AG04449 (cell line): ENCODE measurements around the gene KHDC4.
A peak's percentile ranks its signal among the peaks of the same experiment; 100 is the strongest.

Source experiments
- CTCF ChIA-PET: fragments of 350-600 bp; formaldehyde crosslinking; extraction: SDS; loops from one replicate; lab custom pipeline; 2021; ENCODE audit warnings: antibody characterized with exemption; lab: Yijun Ruan, JAX
- POLR2A ChIA-PET: fragments of 400-600, 350-600 bp; formaldehyde crosslinking; extraction: SDS; loops from one replicate; lab custom pipeline; 2020; ENCODE audit warnings: antibody characterized with exemption, inconsistent platforms; lab: Yijun Ruan, JAX
- DNase-seq: peaks from one replicate; pipeline ENCODE4 v3.0.0-alpha.2; 2010; ENCODE audit warnings: low read depth, low spot score
- H3K4me3 ChIP-seq: 2 replicates; pipeline ENCODE4 v1.5.1; 2011; ENCODE audit warnings: low read depth, mild to moderate bottlenecking, control low read depth, low read length
- CTCF ChIP-seq: IDR thresholded peaks from one replicate; pipeline ENCODE4 v1.5.1; 2011; ENCODE audit warnings: mild to moderate bottlenecking, moderate library complexity, low read length, control low read depth, inconsistent platforms; ENCODE audit not compliant: insufficient read depth; ENCODE audit errors: missing control alignments

Gene KHDC4

GRCh38 chr1:155966135-155966534 is 31.9 kb upstream of the KHDC4 start:
- TF ChIP-seq CTCF = no peak
- ChIA-PET CTCF (interaction anchor here (1.1 to 2.9 kb wide), 3 partner anchors 9 to 23 kb away, joined by 4 to 10 read pairs (median 5); no protein-coding TSS in a partner anchor), POLR2A (interaction anchor here (4.6 kb wide), 1 partner anchor 11 kb away, joined by 29 read pairs; the partner anchor contains the start of gene ARHGEF2)
- no peak for DNase-seq
- no peak overlapping the region for H3K4me3 ChIP-seq

GRCh38 chr1:155964193-155964592 is 30.0 kb upstream of the KHDC4 start:
- H3K4me3 ChIP-seq = no peak overlapping the region
- ChIA-PET POLR2A (interaction anchor here (1.6 to 4.9 kb wide), 3 partner anchors 12 to 22 kb away, joined by 3 to 58 read pairs (median 19); partner anchors contain the start of gene ARHGEF2), CTCF (interaction anchor here (1.2 to 3.7 kb wide), 2 partner anchors 9 to 13 kb away, joined by 3 to 22 read pairs; partner anchors contain the start of gene ARHGEF2)
- no peak for TF ChIP-seq CTCF
- no peak for DNase-seq

- DNase-seq = no peak
- CTCF ChIA-PET = interaction anchor here (0.7 to 3.7 kb wide), 5 partner anchors 14 to 167 kb away, joined by 3 to 33 read pairs (median 5); partner anchors contain the start of gene ARHGEF2
- H3K4me3 ChIP-seq = no peak overlapping the region
- TF ChIP-seq CTCF = no peak
- POLR2A ChIA-PET = interaction anchor here (0.5 to 4.9 kb wide), 7 partner anchors 9 to 31 kb away, joined by 3 to 58 read pairs (median 3); partner anchors contain the start of gene ARHGEF2
These were observed 28.5 kb upstream of the KHDC4 start for GRCh38 chr1:155962599-155963211.

- ChIA-PET CTCF (interaction anchor here (0.6 to 3.7 kb wide), 8 partner anchors 11 to 168 kb away, joined by 3 to 33 read pairs (median 4); partner anchors contain the start of gene ARHGEF2), POLR2A (interaction anchor here (0.7 to 4.9 kb wide), 6 partner anchors 8 to 41 kb away, joined by 3 to 58 read pairs (median 4); partner anchors contain the start of gene ARHGEF2)
- TF ChIP-seq CTCF = peak; percentile 71
- peak; percentile 74 for DNase-seq
- no peak overlapping the region for H3K4me3 ChIP-seq
These were observed 27.7 kb upstream of the KHDC4 start for GRCh38 chr1:155961937-155962336.

GRCh38 chr1:155960081-155960745 is 26.0 kb upstream of the KHDC4 start:
- ChIA-PET POLR2A (interaction anchor here (4.9 kb wide), 1 partner anchor 16 kb away, joined by 58 read pairs; the partner anchor contains the start of gene ARHGEF2), CTCF (interaction anchor here (0.9 to 3.4 kb wide), 5 partner anchors 15 to 50 kb away, joined by 3 to 33 read pairs (median 3); no protein-coding TSS in a partner anchor)
- no peak for DNase-seq
- no peak for TF ChIP-seq CTCF
- no peak overlapping the region for H3K4me3 ChIP-seq
